IMR-90 (cell line): ENCODE data around the gene STAT5B. TPM values are rescaled to one million over a fixed set of nuclear protein-coding genes. Genes with fewer than 3 reads are reported as not detected.

Source experiments
- ATAC-seq: fragments of 200-7000 bp; cut with Tn5 transposase; 2 replicates; pipeline ENCODE4 v1.9.1; 2020; ENCODE audit warnings: low read depth, mild to moderate bottlenecking, moderate library complexity
- BruUV-seq: library from RNA; stranded (reverse); fragments of 400-500 nt; replicated peaks from 2 replicates; lab custom pipeline; 2021; lab: Mats Ljungman, UMichigan
- CTCF ChIA-PET: fragments of 300-600 bp; formaldehyde crosslinking; extraction: SDS; loops from one replicate; lab custom pipeline; 2021; ENCODE audit warnings: antibody characterized with exemption; lab: Yijun Ruan, JAX
- POLR2A ChIA-PET: fragments of 300-600 bp; sonication (Branson Sonifier 250); formaldehyde crosslinking; loops from one replicate; lab custom pipeline; 2022; ENCODE audit warnings: antibody characterized with exemption; ENCODE audit not compliant: unreplicated experiment; lab: Charles Lee
- DNase-seq: peaks from one replicate; pipeline ENCODE4 v3.0.0; 2013
- H2AFZ ChIP-seq: replicated peaks from 2 replicates; pipeline ENCODE3; 2013; ENCODE audit warnings: low read length, mild to moderate bottlenecking; ENCODE audit not compliant: poor library complexity
- H2AK5ac ChIP-seq: 2 replicates; pipeline ENCODE4 v1.6.1; 2013; ENCODE audit warnings: low read depth, low read length, inconsistent platforms
- H2AK9ac ChIP-seq: replicated peaks from 2 replicates; pipeline ENCODE3; 2013; ENCODE audit warnings: mild to moderate bottlenecking, low read depth, low read length, moderate library complexity; ENCODE audit not compliant: poor library complexity
- H2BK120ac ChIP-seq: 2 replicates; pipeline ENCODE4 v1.6.1; 2013; ENCODE audit warnings: low read depth, low read length, inconsistent platforms
- H2BK15ac ChIP-seq: 3 replicates; pipeline ENCODE4 v1.6.1; 2013; ENCODE audit warnings: low read depth, low read length, inconsistent platforms
- H2BK20ac ChIP-seq: 2 replicates; pipeline ENCODE4 v1.6.1; 2013; ENCODE audit warnings: low read depth, mild to moderate bottlenecking, inconsistent platforms, low read length, moderate library complexity
- H2BK5ac ChIP-seq: 2 replicates; pipeline ENCODE4 v1.6.1; 2013; ENCODE audit warnings: mild to moderate bottlenecking, low read depth, low read length, inconsistent platforms; ENCODE audit not compliant: poor library complexity, severe bottlenecking
- H3K14ac ChIP-seq: replicated peaks from 2 replicates; pipeline ENCODE4 v1.6.1; 2013; ENCODE audit warnings: low read depth, low read length, inconsistent platforms
- H3K18ac ChIP-seq: 2 replicates; pipeline ENCODE4 v1.6.1; 2013; ENCODE audit warnings: low read depth, low read length, control low read depth
- H3K23ac ChIP-seq: 2 replicates; pipeline ENCODE4 v1.6.1; 2013; ENCODE audit warnings: low read depth, low read length, inconsistent platforms
- H3K27ac ChIP-seq: 2 replicates; pipeline ENCODE4 v1.5.1; 2013; ENCODE audit warnings: mild to moderate bottlenecking, control low read depth, low read length; ENCODE audit not compliant: insufficient read depth
- H3K27me3 ChIP-seq: 2 replicates; pipeline ENCODE4 v1.6.1; 2013; ENCODE audit warnings: low read length; ENCODE audit not compliant: control insufficient read depth, insufficient read depth
- H3K36me3 ChIP-seq: 2 replicates; pipeline ENCODE4 v1.6.1; 2013; ENCODE audit warnings: low read length, mixed read lengths; ENCODE audit not compliant: control insufficient read depth, insufficient read depth
- H3K4ac ChIP-seq: 2 replicates; pipeline ENCODE4 v1.6.1; 2013; ENCODE audit warnings: low read depth, low read length, inconsistent platforms
- H3K4me1 ChIP-seq: 2 replicates; pipeline ENCODE4 v1.6.1; 2013; ENCODE audit warnings: low read length, mixed read lengths; ENCODE audit not compliant: control insufficient read depth, insufficient read depth
- H3K4me2 ChIP-seq: 2 replicates; pipeline ENCODE4 v1.6.1; 2013; ENCODE audit warnings: low read depth, mild to moderate bottlenecking, control low read depth, low read length, moderate library complexity
- H3K4me3 ChIP-seq: 2 replicates; pipeline ENCODE4 v1.5.1; 2013; ENCODE audit warnings: low read depth, mild to moderate bottlenecking, control low read depth, low read length, moderate library complexity; ENCODE audit not compliant: insufficient read depth
- H3K56ac ChIP-seq: 2 replicates; pipeline ENCODE4 v1.6.1; 2013; ENCODE audit warnings: low read length, inconsistent platforms; ENCODE audit not compliant: insufficient read depth; ENCODE audit errors: extremely low read depth
- H3K79me1 ChIP-seq, 2 experiments: 2 replicates each; pipeline ENCODE4 v1.6.1; 2013; ENCODE audit warnings: low read length in 2 of 2, inconsistent platforms in 1 of 2, low read depth in 1 of 2
- H3K9ac ChIP-seq: 2 replicates; pipeline ENCODE4 v1.6.1; 2013; ENCODE audit warnings: low read depth, low read length, control low read depth
- H3K9me1 ChIP-seq: 2 replicates; pipeline ENCODE4 v1.6.1; 2013; ENCODE audit warnings: low read length, inconsistent platforms; ENCODE audit not compliant: insufficient read depth
- H3K9me3 ChIP-seq: 2 replicates; pipeline ENCODE4 v1.6.1; 2013; ENCODE audit warnings: low read length; ENCODE audit not compliant: control insufficient read depth, insufficient read depth
- H4K20me1 ChIP-seq: 2 replicates; pipeline ENCODE4 v1.6.1; 2013; ENCODE audit warnings: low read length, inconsistent platforms; ENCODE audit not compliant: insufficient read depth
- H4K5ac ChIP-seq: 2 replicates; pipeline ENCODE4 v1.6.1; 2013; ENCODE audit warnings: mild to moderate bottlenecking, low read depth, low read length, control low read depth
- H4K8ac ChIP-seq, 2 experiments: 2 replicates each; pipeline ENCODE4 v1.6.1; 2013; ENCODE audit warnings: low read depth in 2 of 2, low read length in 2 of 2, control low read depth in 1 of 2, inconsistent platforms in 1 of 2
- H4K91ac ChIP-seq: 2 replicates; pipeline ENCODE4 v1.6.1; 2013; ENCODE audit warnings: low read depth, low read length, inconsistent platforms; ENCODE audit not compliant: insufficient read depth
- BHLHE40 ChIP-seq: fragments of 150-350 bp; IDR thresholded peaks from 2 replicates; pipeline ENCODE4 v1.6.1; 2016; ENCODE audit warnings: mild to moderate bottlenecking, low read depth, low read length
- CEBPB ChIP-seq: IDR thresholded peaks from 2 replicates; pipeline ENCODE4 v1.6.1; 2012; ENCODE audit warnings: low read depth, low read length, improper control_type of control experiment
- CHD1 ChIP-seq: IDR thresholded peaks from 2 replicates; pipeline ENCODE4 v1.6.1; 2012; ENCODE audit warnings: low read depth, low read length, improper control_type of control experiment
- CTCF ChIP-seq: conservative IDR thresholded peaks from 2 replicates; pipeline ENCODE4 v1.5.1; 2012; ENCODE audit warnings: mild to moderate bottlenecking, low read depth, low read length, improper control_type of control experiment
- ELK1 ChIP-seq: fragments of 150-350 bp; IDR thresholded peaks from 2 replicates; pipeline ENCODE4 v1.6.1; 2016; ENCODE audit warnings: low read depth, mild to moderate bottlenecking, low read length, moderate library complexity, borderline replicate concordance
- FOS ChIP-seq: fragments of 150-350 bp; IDR thresholded peaks from 2 replicates; pipeline ENCODE4 v1.6.1; 2016; ENCODE audit warnings: low read depth, low read length
- MAFK ChIP-seq: IDR thresholded peaks from 2 replicates; pipeline ENCODE4 v1.6.1; 2012; ENCODE audit warnings: low read depth, low read length, improper control_type of control experiment
- MAZ ChIP-seq: IDR thresholded peaks from 2 replicates; pipeline ENCODE4 v1.6.1; 2012; ENCODE audit warnings: low read depth, mild to moderate bottlenecking, low read length, improper control_type of control experiment, moderate library complexity, borderline replicate concordance
- MXI1 ChIP-seq: IDR thresholded peaks from 2 replicates; pipeline ENCODE4 v1.6.1; 2012; ENCODE audit warnings: low read depth, mild to moderate bottlenecking, low read length, moderate library complexity, borderline replicate concordance
- NFE2L2 ChIP-seq: fragments of 150-350 bp; IDR thresholded peaks from 2 replicates; pipeline ENCODE4 v1.6.1; 2016; ENCODE audit warnings: low read depth, mild to moderate bottlenecking, low read length
- POLR2A ChIP-seq: IDR thresholded peaks from 2 replicates; pipeline ENCODE4 v1.6.1; 2012; ENCODE audit warnings: mild to moderate bottlenecking, low read depth, low read length
- RAD21 ChIP-seq: IDR thresholded peaks from 2 replicates; pipeline ENCODE4 v1.6.1; 2012; ENCODE audit warnings: low read length, improper control_type of control experiment
- RCOR1 ChIP-seq: IDR thresholded peaks from 2 replicates; pipeline ENCODE4 v1.6.1; 2012; ENCODE audit warnings: mild to moderate bottlenecking, low read length, improper control_type of control experiment; ENCODE audit not compliant: insufficient replicate concordance
- RFX5 ChIP-seq: IDR thresholded peaks from 2 replicates; pipeline ENCODE4 v1.8.0; 2012; ENCODE audit warnings: low read depth, mild to moderate bottlenecking, low read length, moderate library complexity
- SMC3 ChIP-seq: fragments of 150-350 bp; IDR thresholded peaks from 2 replicates; pipeline ENCODE4 v1.6.1; 2016; ENCODE audit warnings: low read depth, mild to moderate bottlenecking, antibody characterized with exemption, low read length, moderate library complexity
- WGBS, 2 experiments: methylation state at CpG; one replicate each; pipeline versions ENCODE4 v1.1.5 to v1.1.7; 2013; ENCODE audit warnings: missing lambda C conversion rate in 2 of 2; ENCODE audit not compliant: insufficient read length in 1 of 2; ENCODE audit errors: extremely low coverage in 2 of 2; 5-methylcytosine and 5-hydroxymethylcytosine counted together
- dilution Hi-C: fragments of 300-500 bp; cut with HindIII; formaldehyde crosslinking; loops from one replicate; pipeline ENCODE4 v1.14.3; 2018; ENCODE audit warnings: low sequenced_read_pairs; ENCODE audit not compliant: unreplicated experiment
- in situ Hi-C: fragments of 300-500 bp; cut with MboI; formaldehyde crosslinking; loops from 3 replicates; pipeline ENCODE4 v1.14.3; 2019; ENCODE audit warnings: low sequenced_read_pairs, inconsistent platforms, mixed read lengths
- intact Hi-C: fragments of 100-400 bp; cut with micrococcal nuclease; formaldehyde crosslinking; loops from 2 replicates; pipeline ENCODE4 v1.10.0; 2022
- polyA plus RNA-seq, 3 experiments: library from polyadenylated mRNA; depleted of rRNA; stranded (reverse); fragments of >200 nt; gene quantifications; 2 replicates each; pipeline ENCODE4 v1.2.3, GENCODE V29; 2012; ENCODE audit warnings: low replicate concordance in 1 of 3
- total RNA-seq: library from RNA; depleted of rRNA; stranded (reverse); fragments of >200 nt; gene quantifications from 2 replicates; pipeline ENCODE4 v1.2.3, GENCODE V29; 2012
- TF ChIP-seq, protein P1 (sequence below): fragments of 150-350 bp; IDR thresholded peaks from 2 replicates; pipeline ENCODE4 v1.6.1; 2017; ENCODE audit warnings: mild to moderate bottlenecking, antibody characterized with exemption, low read length, low read depth

The STAT5B gene
- total and polyA plus RNA-seq, 2 of the 4 experiments (the other 2 are of a cell fraction), result 24.4 to 29.6 TPM

- DNase-seq (no peak), ATAC-seq (no peak)
- H2BK15ac ChIP-seq, result no peak overlapping the region
- H3K9me1 ChIP-seq, result peaks cover 3% of the 10 kb centered on the region
- peaks cover 22 to 57% of the 10 kb centered on the region in 2 experiments for H3K79me1 ChIP-seq
- no peak overlapping the region for H3K4me2 ChIP-seq
- H3K4ac ChIP-seq, result no peak overlapping the region
- BruUV-seq, result no TSS peak
- no peak overlapping the region for H2BK20ac ChIP-seq
- H3K9me3 ChIP-seq, result no peaks in the 10 kb centered on the region
- H3K4me3 ChIP-seq, result no peak overlapping the region
- H4K91ac ChIP-seq, result no peak overlapping the region
- no peak overlapping the region for H3K9ac ChIP-seq
- no peak overlapping the region for H3K18ac ChIP-seq
- H2AK5ac ChIP-seq, result no peak overlapping the region
- H3K56ac ChIP-seq, result no peak overlapping the region
- H3K27me3 ChIP-seq, result no peaks in the 10 kb centered on the region
- peaks cover 25% of the 10 kb centered on the region for H3K36me3 ChIP-seq
- no peak overlapping the region for H4K8ac ChIP-seq
- H4K5ac ChIP-seq, result no peak overlapping the region
- H2AK9ac ChIP-seq, result no peak overlapping the region
- H4K20me1 ChIP-seq, result peaks cover 20% of the 10 kb centered on the region; the same call in 1 of the 2 replicates
- CTCF ChIA-PET, result interaction anchor here (1.4 kb wide), 1 partner anchor 23 kb away, joined by 3 read pairs; no protein-coding TSS in a partner anchor
- H3K14ac ChIP-seq, result no peak overlapping the region
- in situ Hi-C loops (loop anchor here (10.0 kb wide), 1 partner anchor 299 kb away; no protein-coding TSS in a partner anchor), intact Hi-C loops (no loop called here), dilution Hi-C loops (no loop called here)
- no peak overlapping the region for H2BK5ac ChIP-seq
- no CpG with 5 or more reads among the region's 5 CpGs for WGBS, 2 experiments
- H3K27ac ChIP-seq, result no peak overlapping the region
- H2AFZ ChIP-seq, result no peak overlapping the region
- H2BK120ac ChIP-seq, result no peak overlapping the region
- TF ChIP-seq POLR2A, result no peak
- no peak for TF ChIP-seq RAD21
- no peak for TF ChIP-seq CEBPB
- TF ChIP-seq, protein P1, sequence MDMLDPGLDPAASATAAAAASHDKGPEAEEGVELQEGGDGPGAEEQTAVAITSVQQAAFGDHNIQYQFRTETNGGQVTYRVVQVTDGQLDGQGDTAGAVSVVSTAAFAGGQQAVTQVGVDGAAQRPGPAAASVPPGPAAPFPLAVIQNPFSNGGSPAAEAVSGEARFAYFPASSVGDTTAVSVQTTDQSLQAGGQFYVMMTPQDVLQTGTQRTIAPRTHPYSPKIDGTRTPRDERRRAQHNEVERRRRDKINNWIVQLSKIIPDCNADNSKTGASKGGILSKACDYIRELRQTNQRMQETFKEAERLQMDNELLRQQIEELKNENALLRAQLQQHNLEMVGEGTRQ, result no peak
- no peak for TF ChIP-seq SMC3
- TF ChIP-seq ELK1, result no peak
- no peak for TF ChIP-seq CHD1
- TF ChIP-seq RCOR1, result no peak
- TF ChIP-seq MAFK, result no peak
- TF ChIP-seq MAZ, result no peak
- no peak for TF ChIP-seq MXI1
- TF ChIP-seq RFX5, result no peak
- TF ChIP-seq NFE2L2, result no peak
- TF ChIP-seq CTCF, result no peak
- TF ChIP-seq BHLHE40, result no peak
- TF ChIP-seq FOS, result no peak
- peaks cover 4% of the 10 kb centered on the region for H3K4me1 ChIP-seq
- POLR2A ChIA-PET, result no interaction called here
- no peak overlapping the region for H3K23ac ChIP-seq
Measured at GRCh38 chr17:42225646-42226045, 50.5 kb downstream of the STAT5B start.
